Measurements from ENCODE around the gene KLF18. TPM values are rescaled to one million over a fixed set of nuclear protein-coding genes. Genes with fewer than 3 reads are reported as not detected.

Gene KLF18
- total RNA-seq (2022; extraction: Qiagen RNA extraction; ENCODE audit: low read depth) = not detected in 5 replicates

GRCh38 chr1:44141531-44141930 lies at the start of gene KLF18:
TSS of gene KLF18 (minus strand) at chr1:44141631. CDS start at chr1:44141631, 0 bp downstream.

DNA sequence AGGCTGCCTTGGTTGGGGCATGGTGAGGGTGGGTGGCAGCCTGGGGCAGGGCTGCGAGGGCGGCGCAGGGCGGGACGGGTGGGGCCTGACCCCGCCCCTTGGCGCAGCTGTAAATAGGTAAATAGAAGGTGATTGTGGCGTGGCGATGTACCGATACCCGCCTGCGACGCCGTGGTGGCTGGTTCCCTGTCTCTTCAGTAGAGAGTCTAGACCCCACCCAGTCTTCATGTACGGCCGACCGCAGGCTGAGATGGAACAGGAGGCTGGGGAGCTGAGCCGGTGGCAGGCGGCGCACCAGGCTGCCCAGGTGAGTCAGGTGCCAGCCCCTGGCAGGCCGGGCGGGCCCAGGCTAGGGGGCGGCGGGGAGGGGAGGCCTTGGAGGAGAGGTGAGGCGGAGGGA lies 22.7 kb downstream of the KLF18 start, which contains the start of gene KLF17:
Gene KLF17, plus strand, starts transcription at position 140 of the 400 bp plus-strand sequence. Its CDS starts 87 bp downstream, at position 227.

Other genes with a start within 250 kb of the KLF18 start
- gene ARTN, start 207.8 kb downstream of the KLF18 start, total RNA-seq (2022; extraction: Qiagen RNA extraction; ENCODE audit: low read depth) = 0.34 to 0.62 TPM (median 0.47 TPM) in 4 of 5 replicates, not detected in the other
- gene IPO13, start 194.7 kb downstream of the KLF18 start, total RNA-seq (2022; extraction: Qiagen RNA extraction; ENCODE audit: low read depth) = 10.5 to 17.4 TPM (median 15.3 TPM) in 5 replicates
- 37.7 to 44.1 TPM (median 42.2 TPM) in 5 replicates for gene DPH2, start 171.6 kb downstream of the KLF18 start, total RNA-seq (2022; extraction: Qiagen RNA extraction; ENCODE audit: low read depth)
- gene ATP6V0B, start 166.7 kb downstream of the KLF18 start, total RNA-seq (2022; extraction: Qiagen RNA extraction; ENCODE audit: low read depth) = 89.0 to 165 TPM (median 151 TPM) in 5 replicates
- gene B4GALT2, start 162.4 kb downstream of the KLF18 start, total RNA-seq (2022; extraction: Qiagen RNA extraction; ENCODE audit: low read depth) = 42.9 to 70.0 TPM (median 64.8 TPM) in 5 replicates
- 3.8 to 7.2 TPM (median 6.7 TPM) in 5 replicates for gene CCDC24, start 150.0 kb downstream of the KLF18 start, total RNA-seq (2022; extraction: Qiagen RNA extraction; ENCODE audit: low read depth)
- gene SLC6A9, start 110.2 kb downstream of the KLF18 start, total RNA-seq (2022; extraction: Qiagen RNA extraction; ENCODE audit: low read depth) = 12.4 to 16.8 TPM (median 15.0 TPM) in 5 replicates
- gene KLF17, start 22.8 kb downstream of the KLF18 start, total RNA-seq (2022; extraction: Qiagen RNA extraction; ENCODE audit: low read depth) = 0.27 to 0.43 TPM (median 0.42 TPM) in 5 replicates
- gene DMAP1, start 71.8 kb upstream of the KLF18 start, total RNA-seq (2022; extraction: Qiagen RNA extraction; ENCODE audit: low read depth) = 19.0 to 22.2 TPM (median 21.1 TPM) in 5 replicates
- gene ERI3, start 213.6 kb upstream of the KLF18 start, total RNA-seq (2022; extraction: Qiagen RNA extraction; ENCODE audit: low read depth) = 46.3 to 63.9 TPM (median 58.3 TPM) in 5 replicates

Data from A549 treated with CpdA at 1 μM for 4 hours (cell line).